ENCODE data around the gene ANTKMT.

GRCh38 chr16:672851-673250 is 48.1 kb upstream of the ANTKMT start:
- TF ChIP-seq CTCF (IDR thresholded peaks at IDR 0.05) = no peak
- no peak for TF ChIP-seq EZH2 (IDR thresholded peaks at IDR 0.05)
